NOMO-1 treated with DMSO at 0.1 percent for 48 hours (cell line): ENCODE results near the gene SCN4A.
"Not testable (repeated sequence)": the region's sequence is repeated elsewhere in the genome, so short reads cannot be mapped to it uniquely, and the experiment has no call there.

Experiments
- DNase-seq: peaks from one replicate; lab custom pipeline; 2025; ENCODE audit not compliant: unreplicated experiment; lab: John Stamatoyannopoulos, UW

The SCN4A gene

GRCh38 chr17:63939401-63939800, 33.3 kb downstream of the SCN4A start:
- DNase-seq: no peak

DNA sequence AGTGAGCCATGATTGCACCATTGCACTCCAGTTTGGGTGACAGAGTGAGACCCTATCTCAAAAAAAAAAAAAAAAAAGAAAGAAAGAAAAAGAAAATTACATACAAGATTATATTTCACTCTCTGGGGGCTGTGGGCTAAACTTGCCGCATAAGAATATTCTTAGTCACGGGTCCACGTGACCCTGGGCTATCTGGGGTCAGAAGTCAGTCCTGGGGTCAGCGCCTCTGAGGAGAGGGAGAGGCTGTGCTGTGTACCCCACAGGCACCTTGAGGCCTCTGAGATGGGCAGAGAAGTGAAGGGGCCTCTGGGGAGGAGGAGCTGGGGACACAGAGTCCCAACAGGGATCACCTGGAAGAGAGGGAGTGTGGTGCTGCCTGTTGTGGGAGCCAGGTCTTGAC, 34.8 kb downstream of the SCN4A start:
- DNase-seq: no peak

GRCh38 chr17:63937319-63937718, 35.4 kb downstream of the SCN4A start:
- DNase-seq: no peak

DNA sequence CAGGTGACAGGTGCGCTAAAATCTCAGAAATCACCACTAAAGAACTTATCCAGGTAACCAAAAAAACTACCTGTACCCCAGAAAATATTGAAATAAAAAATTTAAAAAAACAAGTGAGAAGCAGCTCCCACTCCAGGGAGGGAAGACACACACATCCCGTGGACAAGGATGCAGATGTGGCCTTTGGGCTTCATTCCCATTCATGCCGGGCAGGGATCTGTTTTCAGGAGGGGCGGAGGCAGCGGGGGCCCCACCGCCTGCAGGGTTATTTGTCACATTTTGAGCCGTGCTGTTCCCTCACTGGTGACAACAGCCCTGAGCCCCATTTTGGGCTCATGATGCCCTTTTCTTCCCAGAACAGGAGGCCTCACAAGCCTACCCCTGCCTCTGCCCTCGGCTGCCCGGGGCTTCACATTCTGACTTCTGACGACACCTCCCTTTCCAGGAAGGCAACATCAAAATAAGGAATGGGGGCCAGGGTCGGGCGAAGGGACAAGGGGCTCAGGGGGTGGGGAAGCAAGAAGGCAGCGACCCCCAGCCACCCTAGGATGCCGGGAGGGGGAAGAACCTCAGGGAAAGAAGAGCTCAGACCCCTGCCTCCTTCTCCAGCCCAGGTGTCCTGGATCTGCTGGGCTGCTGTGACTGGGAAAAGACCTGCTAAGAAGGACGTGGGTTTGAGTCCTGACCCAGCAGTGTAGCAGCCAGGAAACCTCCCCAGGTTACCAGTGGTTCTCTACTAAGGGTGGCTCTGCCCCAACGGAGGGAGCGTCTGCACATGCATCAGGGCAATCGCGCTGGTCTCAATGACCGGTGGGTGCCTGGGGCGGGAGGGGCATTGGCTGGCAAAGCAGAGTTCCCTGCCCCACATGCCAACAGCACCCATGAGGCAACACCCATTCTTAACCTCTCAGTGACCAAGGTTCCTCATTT, 38.3 kb downstream of the SCN4A start:
- DNase-seq: no peak

GRCh38 chr17:63933598-63933997, 39.1 kb downstream of the SCN4A start:
- no peak for DNase-seq

DNA sequence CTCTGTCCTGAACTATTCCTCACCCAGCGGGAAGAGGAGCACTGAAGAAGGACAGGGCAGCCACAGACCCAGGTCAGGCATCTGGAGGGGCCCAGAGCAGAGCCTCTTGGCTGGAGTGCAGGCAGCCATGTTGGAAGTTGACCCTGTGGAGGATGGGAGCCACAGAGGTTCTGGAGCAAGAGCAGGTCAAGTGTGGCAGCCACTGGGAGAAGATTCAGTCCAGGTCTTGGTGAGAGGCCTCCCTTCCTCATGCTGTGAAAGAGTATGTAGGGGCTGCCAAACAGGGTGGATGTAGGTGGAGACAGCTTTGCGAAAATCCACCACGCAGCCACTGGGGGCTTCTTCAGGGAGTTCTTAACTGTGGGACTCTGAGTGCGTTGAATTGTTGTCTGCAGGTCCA, 40.0 kb downstream of the SCN4A start:
- no peak for DNase-seq

- no peak for DNase-seq
Measured at GRCh38 chr17:63931981-63932561, 40.6 kb downstream of the SCN4A start, which contains the start of gene CD79B. CD79B (minus strand) TSS chr17:63932331; CDS start chr17:63932261, 70 bp downstream.

- peak; percentile 71 for DNase-seq
Measured at GRCh38 chr17:63930951-63931575, 41.7 kb downstream of the SCN4A start.

DNA sequence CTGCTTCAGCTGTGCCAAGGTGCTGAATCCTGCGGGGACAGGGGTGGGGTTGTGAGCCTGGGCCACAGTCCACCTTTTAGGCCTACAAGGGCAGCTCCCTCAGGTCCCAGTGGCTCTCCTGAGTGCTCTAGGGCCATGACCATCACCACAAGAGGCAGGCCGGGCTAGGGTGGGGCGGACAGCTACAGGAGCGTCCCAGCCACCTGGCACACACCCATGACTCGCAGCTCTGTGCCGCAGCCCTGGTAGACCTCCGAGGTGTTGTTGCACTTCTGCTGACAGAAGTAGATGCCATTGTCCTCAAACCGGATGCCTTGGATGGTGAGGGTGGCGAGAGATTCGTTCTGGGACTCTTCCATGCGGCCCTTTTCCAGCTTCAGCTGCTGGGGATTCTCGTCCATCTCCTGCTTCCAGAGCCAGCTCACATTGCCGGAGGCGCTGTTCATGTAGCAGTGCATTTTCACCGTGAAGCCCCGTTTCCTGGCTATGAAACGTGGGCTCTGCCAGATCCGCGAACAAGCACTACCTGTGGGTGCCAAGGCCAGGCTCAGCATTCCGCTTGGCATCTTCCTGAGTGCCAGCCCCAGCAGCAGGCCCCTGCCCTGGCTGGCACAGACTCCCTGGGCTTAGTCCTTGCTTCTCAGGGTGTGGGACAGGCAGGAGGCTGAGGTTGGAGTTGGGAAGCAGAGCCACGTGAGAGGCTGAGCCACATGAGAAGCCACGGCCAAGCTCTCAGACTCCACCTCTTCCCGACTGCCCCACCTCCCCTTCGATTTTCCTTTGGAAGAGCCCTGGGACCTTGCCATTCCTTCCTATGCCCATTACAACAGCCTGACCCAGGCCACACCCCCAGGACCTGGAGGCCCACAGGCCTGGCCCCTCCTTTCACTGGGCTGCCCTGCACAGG, 42.6 kb downstream of the SCN4A start:
- DNase-seq: no peak

DNA sequence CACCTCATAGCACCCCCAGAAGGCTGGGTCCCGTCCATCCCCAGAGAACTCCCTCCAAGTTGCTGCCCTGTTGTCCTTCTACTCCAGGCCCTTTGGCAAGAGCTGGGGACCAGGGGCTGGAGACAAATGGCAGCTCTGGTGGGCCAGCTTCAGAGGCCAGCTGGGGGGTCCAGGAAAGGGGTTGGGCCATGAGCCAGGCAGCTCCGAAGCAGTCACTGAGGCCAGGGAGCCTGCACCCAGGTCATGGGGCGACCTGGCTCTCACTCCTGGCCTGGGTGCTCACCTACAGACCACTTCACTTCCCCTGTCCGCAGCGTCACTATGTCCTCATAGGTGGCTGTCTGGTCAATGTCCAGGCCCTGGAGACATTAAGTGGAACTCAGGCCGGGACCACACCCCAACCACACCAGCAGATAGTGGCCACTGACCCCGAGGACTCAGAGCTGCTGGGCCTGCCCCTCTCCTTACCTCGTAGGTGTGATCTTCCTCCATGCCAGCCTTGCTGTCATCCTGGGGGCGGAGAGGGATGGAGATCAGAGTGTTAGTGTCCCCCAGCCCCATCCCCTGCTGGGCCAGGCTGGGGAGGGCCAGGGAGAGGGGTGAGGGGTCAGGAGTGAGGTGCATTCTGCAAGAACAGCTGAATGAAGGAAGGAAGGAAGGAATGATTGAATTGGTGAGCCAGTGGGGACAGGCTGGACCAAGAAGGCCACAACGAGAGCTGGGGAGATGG, 43.6 kb downstream of the SCN4A start:
- DNase-seq: no peak

- no peak for DNase-seq
Measured at GRCh38 chr17:63928172-63928666, 44.5 kb downstream of the SCN4A start.

- DNase-seq: no peak
Measured at GRCh38 chr17:63927464-63928171, 45.1 kb downstream of the SCN4A start.

DNA sequence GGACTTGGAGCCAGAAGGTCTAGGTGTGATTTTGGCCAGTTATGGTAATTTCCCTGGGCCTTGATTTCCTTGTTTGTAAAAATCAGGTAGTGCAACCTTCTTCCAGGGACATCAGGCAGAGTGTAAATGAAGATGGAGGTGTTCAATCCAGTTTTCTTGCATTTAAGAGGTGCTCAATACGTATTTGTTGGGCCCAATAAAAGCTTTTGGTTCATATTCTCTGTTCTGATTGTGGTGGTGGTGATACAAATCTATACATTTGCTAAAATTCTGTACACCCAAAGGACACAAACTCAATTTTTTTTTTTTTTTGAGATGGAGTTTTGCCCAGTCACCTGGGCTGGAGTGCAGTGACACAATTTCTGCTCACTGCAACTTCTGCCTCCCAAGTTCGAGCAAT, 46.6 kb downstream of the SCN4A start:
- no peak for DNase-seq

DNA sequence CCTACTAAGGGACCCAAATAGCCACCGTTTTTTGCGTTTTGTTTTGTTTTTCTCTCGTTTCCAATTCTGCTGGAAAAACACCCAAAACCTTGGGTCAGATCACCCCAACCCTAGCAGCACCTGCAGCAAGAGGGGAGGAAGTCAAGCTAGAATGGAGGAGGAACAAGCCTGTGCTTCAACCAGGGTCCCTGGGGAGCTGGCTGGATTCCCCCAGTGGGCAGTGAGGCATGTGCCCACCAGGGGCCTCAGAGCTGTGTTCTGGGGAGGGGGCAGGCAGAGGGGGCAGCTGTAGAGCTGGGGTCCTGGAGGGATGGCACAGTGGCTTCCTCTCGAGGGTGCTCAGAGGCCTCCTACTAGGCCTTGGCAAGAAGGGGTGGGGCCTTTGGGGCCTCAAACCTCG, 47.1 kb downstream of the SCN4A start:
- DNase-seq: no peak

DNA sequence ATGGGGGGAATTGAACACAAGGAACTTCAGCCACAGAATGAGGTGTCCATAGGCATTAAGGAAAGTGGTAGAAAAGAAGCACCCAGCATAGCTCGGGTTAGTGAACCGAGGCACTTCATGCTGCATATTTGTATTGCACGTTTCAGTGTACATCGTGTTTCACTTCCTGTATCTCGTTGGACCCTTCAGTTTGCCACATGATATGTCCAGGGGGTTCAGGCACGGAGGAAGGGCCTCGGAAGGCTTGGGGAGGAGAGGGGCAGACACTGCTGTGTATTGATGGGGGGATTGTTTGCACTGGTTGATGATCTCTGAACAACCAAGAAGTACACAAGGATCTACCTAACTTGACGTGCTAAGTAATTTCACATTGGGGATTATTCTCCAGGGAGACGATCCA, 50.3 kb downstream of the SCN4A start:
- DNase-seq: not testable (repeated sequence)

- DNase-seq: not testable (repeated sequence)
Measured at GRCh38 chr17:63920779-63921178, 51.9 kb downstream of the SCN4A start.

- not testable (repeated sequence) for DNase-seq
Measured at GRCh38 chr17:63920050-63920449, 52.7 kb downstream of the SCN4A start.

DNA sequence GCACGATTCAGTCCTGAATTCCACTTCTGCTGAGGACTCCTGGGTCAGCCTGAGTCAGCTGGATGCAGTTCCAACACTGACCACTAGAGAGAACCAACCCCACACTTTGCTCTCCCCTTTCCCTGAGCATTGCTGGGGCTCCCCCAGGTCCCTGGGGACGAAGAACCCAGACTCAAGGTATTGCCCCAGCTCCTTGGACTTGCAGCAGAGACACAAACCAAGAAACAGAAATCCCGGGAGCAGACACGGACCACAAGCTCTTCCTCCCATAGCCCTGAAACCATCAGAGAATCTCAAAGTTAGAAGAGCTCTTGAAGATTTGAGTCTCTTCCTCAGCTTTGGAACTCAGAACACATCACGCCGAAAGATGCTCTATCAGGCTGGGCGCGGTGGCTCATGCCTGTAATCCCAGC, 53.4 kb downstream of the SCN4A start:
- DNase-seq: peak; percentile 44

DNA sequence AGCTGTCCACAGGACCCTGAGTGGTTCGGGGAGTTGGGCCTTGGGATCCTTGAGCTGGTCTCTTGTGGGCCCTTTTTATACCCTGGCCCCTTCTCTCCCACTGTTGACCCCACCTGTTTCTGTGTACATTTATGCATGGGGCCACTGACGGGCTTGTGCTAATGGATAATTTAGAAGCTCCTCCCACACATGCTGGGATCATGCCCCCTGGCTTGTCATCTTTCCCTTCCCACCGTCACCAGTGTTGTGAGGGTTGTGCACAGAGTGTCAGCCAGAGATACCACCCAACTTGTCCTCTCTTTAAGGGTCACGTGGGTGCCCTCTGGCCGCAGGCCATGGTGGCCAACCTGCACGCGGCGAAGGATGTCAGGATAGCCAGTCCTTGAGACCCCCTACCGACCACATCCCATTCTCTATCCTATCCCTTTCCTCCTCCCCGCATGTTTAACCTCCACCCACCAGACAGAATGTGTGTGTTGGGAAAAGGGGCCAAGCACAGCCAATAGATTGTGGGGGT, 53.9 kb downstream of the SCN4A start, which contains the start of gene GH1:
GH1 (minus strand) TSS at position 51 of the 517 bp plus-strand sequence. CDS start 63 bp downstream, outside the sequence.
- DNase-seq: not testable (repeated sequence)
